Hippocampal formation (tissue), 2 donors: ENCODE data around the gene ASIP.

Experiments
- DNase-seq, 2 donors: peaks; one replicate each; lab custom pipeline; 2025; lab: John Stamatoyannopoulos, UW

Gene ASIP

DNA sequence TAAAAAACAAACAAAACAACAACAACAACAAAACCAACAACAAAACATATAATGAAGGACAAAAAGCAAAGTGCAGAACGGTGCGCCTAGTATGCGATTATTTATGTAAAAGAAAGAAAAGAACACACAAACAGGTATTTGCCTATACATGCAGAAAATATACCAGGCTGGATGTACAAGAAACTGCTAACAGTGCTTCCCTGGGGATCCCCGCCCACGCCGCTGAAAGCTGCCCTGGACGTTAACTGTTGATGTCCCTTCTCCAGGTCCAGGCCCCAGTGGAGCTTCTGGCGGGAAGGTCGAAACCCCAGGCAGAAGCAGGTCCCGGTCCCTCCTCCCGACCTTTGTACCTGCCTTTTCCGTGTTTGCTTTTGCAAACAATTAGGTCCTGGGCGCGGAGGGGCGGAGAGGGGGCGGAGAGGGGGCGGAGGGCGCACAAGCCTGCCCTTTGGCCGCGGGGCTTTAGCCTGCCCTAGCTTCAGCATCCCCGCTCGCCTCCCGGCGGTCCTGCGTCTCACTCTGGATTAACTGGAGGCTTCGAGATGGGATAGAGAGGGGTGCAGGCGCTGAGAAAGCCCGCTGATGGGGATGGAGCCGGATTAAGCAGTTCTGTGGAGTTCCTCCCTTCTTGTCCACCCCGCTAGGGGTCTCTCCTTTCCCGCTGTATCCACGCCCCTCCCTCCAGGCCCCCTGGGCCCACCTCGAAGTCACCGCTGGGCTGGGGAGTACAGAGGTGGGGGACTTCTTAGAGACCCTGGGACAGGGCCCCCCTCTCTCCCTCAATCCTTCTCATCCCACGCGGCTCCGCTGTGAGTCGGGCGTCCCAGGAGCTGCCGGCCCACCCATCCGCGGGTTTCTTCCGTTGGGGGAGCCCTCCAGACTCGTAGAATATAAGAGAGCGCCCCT lies 70.1 kb downstream of the ASIP start:
- DNase-seq = no peak

DNA sequence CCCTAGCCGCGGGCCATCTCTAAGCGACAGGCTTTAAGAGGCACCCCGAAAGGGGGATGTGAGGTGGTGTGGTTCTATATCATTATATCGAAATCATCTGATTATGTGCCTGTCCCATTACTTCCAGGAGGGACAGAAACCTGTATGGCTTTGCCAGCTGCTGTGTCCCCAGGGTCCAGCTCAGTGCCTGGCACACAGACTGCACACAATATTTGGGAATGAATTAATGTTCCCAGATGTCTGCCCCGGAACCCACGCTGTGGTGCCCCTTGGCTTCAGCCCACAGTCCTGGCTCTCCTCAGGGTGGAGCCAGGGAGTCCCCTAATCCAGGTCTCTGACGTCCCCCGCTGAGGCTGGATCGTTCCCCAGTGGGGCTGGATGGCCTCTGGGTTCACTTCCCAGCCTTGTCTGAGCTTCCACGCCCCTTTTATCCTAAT lies 70.8 kb downstream of the ASIP start:
- DNase-seq = no peak

DNA sequence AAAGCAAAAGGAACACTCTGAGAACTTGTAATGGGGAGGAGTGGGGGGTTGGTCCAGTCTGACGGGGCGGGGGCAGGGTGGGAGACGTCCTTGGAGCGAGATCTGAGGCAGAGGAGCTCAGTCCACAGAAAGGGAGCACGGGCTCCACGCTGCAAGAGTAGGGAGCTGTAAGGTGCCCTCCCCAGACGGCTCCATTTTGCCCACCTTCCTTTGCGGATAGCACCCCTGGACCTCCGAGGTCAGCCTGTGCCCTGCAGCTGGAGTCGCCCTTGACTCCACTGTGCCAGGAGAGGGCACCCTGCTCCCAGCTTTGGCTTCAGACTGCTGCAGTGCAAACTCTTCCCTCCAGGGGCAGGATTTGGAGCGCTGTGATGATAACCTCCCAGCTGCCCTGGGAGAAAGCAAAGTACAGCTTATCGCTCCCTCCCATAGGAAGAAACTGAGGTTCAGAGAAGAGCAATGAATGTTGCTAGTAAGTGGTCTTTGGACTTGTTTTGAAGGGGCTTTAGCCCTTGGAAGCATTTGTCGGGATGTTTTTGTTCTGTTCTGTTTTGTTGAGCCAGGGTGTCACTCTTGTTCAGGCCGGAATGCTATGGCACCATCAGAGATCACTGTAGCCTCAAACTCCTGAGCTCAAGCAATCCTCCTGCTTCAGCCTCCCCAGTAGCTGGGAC lies 71.5 kb downstream of the ASIP start:
- peak; percentile 87 to 89 for DNase-seq

DNA sequence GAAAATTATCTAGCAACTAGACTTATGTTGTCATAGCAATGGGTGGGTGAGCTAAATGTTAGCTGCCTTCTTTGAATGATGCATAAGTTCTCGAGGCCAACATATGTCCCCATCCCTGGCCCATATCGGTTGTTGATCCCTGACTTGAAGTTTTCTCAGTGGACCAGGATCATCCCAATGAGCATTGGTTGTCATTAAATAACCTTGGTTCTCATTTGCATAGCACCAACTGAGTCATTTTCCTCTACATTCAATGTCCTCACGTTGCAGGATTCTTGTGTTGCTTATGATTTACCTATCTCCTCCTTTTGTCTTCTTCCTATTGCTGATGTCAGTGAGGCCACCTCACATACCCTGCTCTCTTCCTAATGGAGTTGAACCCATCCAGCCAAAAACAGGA lies 74.0 kb downstream of the ASIP start:
- no peak for DNase-seq

DNA sequence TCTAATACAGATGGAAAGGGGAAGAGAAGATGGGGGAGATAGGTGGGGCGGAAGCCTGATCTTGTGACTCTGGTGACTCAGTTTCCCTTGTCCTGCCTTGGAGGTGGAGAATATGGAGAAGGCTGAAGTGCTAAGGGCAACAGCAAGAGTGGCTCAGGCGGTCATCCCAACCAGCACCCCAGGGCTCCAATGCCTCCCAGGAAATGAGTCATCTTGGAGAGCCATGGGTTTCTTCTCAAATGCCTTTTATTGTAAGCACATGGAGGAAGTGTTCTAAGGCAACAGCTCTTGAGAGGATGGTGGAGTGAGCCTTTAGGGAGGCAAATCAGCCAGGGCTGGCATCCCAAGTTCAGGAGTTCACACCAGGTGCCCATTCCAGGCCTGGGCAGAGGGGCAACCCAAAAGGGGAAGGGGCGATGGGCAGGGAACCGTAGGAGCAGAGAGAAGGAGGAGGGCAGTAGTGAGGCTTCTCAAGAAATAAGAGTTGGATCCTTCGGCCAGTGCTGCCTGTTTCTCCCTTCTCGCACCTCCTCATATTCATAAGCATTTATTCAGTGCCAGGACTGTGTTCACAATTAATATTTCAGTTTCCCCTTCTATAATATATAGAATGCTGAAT lies 75.1 kb downstream of the ASIP start:
- DNase-seq = no peak
